Neural cell (in vitro differentiated cells): ENCODE results near the gene POU2F2. TPM values are rescaled to one million over a fixed set of nuclear protein-coding genes. Genes with fewer than 3 reads are reported as not detected.

Experiments
- H2AFZ ChIP-seq: fragments of 200-600, 300-800 bp; sonication (generic), shearing (Covaris generic); 2 replicates; pipeline ENCODE4 v1.6.0; 2014; ENCODE audit warnings: low read depth, mild to moderate bottlenecking, antibody characterized with exemption, low read length, moderate library complexity
- H3F3A ChIP-seq: fragments of 200-600 bp; shearing (Covaris generic); 2 replicates; pipeline ENCODE4 v1.6.1; 2016; ENCODE audit warnings: mild to moderate bottlenecking, moderate library complexity, mixed read lengths, antibody characterized with exemption, low read length; ENCODE audit not compliant: insufficient read depth, poor library complexity, severe bottlenecking
- H3K27ac ChIP-seq: fragments of 200-600, 300-800 bp; sonication (generic), shearing (Covaris generic); 2 replicates; pipeline ENCODE4 v1.5.1; 2014; ENCODE audit warnings: mild to moderate bottlenecking, low read length, moderate library complexity
- H3K27me3 ChIP-seq: fragments of 300-800, 200-600 bp; sonication (generic), shearing (Covaris generic); 2 replicates; pipeline ENCODE4 v1.6.0; 2014; ENCODE audit warnings: mild to moderate bottlenecking, low read depth, low read length, moderate library complexity; ENCODE audit not compliant: insufficient read depth
- H3K36me3 ChIP-seq: fragments of 300-800, 200-600 bp; sonication (generic), shearing (Covaris generic); 2 replicates; pipeline ENCODE4 v1.5.1; 2014; ENCODE audit warnings: mild to moderate bottlenecking, antibody characterized with exemption, low read length, moderate library complexity; ENCODE audit not compliant: insufficient read depth
- H3K4me2 ChIP-seq: fragments of 300-800, 200-600 bp; sonication (generic), shearing (Covaris generic); 2 replicates; pipeline ENCODE4 v1.6.0; 2014; ENCODE audit warnings: mild to moderate bottlenecking, low read length
- H3K4me3 ChIP-seq: fragments of 300-800, 200-600 bp; sonication (generic), shearing (Covaris generic); 2 replicates; pipeline ENCODE4 v1.5.1; 2014; ENCODE audit warnings: mild to moderate bottlenecking, low read length, moderate library complexity
- H3K79me2 ChIP-seq: fragments of 200-600 bp; shearing (Covaris generic); replicated peaks from 2 replicates; pipeline ENCODE4 v1.6.0; 2014; ENCODE audit warnings: mild to moderate bottlenecking, low read length, moderate library complexity; ENCODE audit not compliant: insufficient read depth
- H3K9ac ChIP-seq: fragments of 300-800, 200-600 bp; sonication (generic), shearing (Covaris generic); 2 replicates; pipeline ENCODE4 v1.6.1; 2016; ENCODE audit warnings: mild to moderate bottlenecking, low read length, mixed read lengths
- H3K9me2 ChIP-seq: fragments of 200-600 bp; shearing (Covaris generic); 2 replicates; pipeline ENCODE4 v1.6.1; 2016; ENCODE audit warnings: mild to moderate bottlenecking, low read length, mixed read lengths; ENCODE audit not compliant: insufficient read depth
- H3K9me3 ChIP-seq: fragments of 200-600, 300-800 bp; sonication (generic), shearing (Covaris generic); 2 replicates; pipeline ENCODE4 v1.6.1; 2016; ENCODE audit warnings: mild to moderate bottlenecking, mixed run types, low read length, moderate library complexity, mixed read lengths
- H4K20me1 ChIP-seq: fragments of 200-600 bp; shearing (Covaris generic); 2 replicates; pipeline ENCODE4 v1.6.1; 2016; ENCODE audit warnings: mild to moderate bottlenecking, mixed run types; ENCODE audit not compliant: insufficient read depth
- CTCF ChIP-seq: fragments of 450-650 bp; IDR thresholded peaks from 2 replicates; pipeline ENCODE4 v1.5.1; 2014; ENCODE audit warnings: antibody characterized with exemption, mild to moderate bottlenecking, moderate library complexity; ENCODE audit not compliant: poor library complexity, severe bottlenecking
- EP300 ChIP-seq: fragments of 450-650 bp; conservative IDR thresholded peaks from 2 replicates; pipeline ENCODE4 v1.6.1; 2014; ENCODE audit warnings: antibody characterized with exemption, mild to moderate bottlenecking, moderate library complexity; ENCODE audit not compliant: poor library complexity, severe bottlenecking
- EZH2 ChIP-seq: fragments of 200-600, 300-800 bp; shearing (Covaris generic), sonication (generic); IDR thresholded peaks from 2 replicates; pipeline ENCODE4 v1.6.1; 2014; ENCODE audit warnings: antibody characterized with exemption, low read length, borderline replicate concordance, mild to moderate bottlenecking; ENCODE audit not compliant: insufficient read depth, poor library complexity, severe bottlenecking
- MXI1 ChIP-seq: fragments of 450-650 bp; conservative IDR thresholded peaks from 2 replicates; pipeline ENCODE4 v1.6.1; 2014; ENCODE audit warnings: antibody characterized with exemption, mild to moderate bottlenecking; ENCODE audit not compliant: poor library complexity, severe bottlenecking
- POLR2AphosphoS5 ChIP-seq: IDR thresholded peaks from 2 replicates; pipeline ENCODE4 v1.6.1; 2012
- RAD21 ChIP-seq: fragments of 450-650 bp; conservative IDR thresholded peaks from 2 replicates; pipeline ENCODE4 v1.6.1; 2014; ENCODE audit warnings: antibody characterized with exemption, mild to moderate bottlenecking, moderate library complexity
- REST ChIP-seq: IDR thresholded peaks from 2 replicates; pipeline ENCODE4 v1.6.1; 2012; ENCODE audit warnings: borderline replicate concordance
- SMC3 ChIP-seq: fragments of 450-650 bp; conservative IDR thresholded peaks from 2 replicates; pipeline ENCODE4 v1.6.1; 2014; ENCODE audit warnings: antibody characterized with exemption, mild to moderate bottlenecking, moderate library complexity; ENCODE audit not compliant: poor library complexity
- TAF1 ChIP-seq: IDR thresholded peaks from 2 replicates; pipeline ENCODE4 v1.6.1; 2012; ENCODE audit warnings: low read depth
- polyA plus RNA-seq: library from polyadenylated mRNA; depleted of rRNA; stranded (reverse); fragments of >200 nt; gene quantifications from 2 replicates; pipeline ENCODE4 v1.2.3, GENCODE V29; 2014

The POU2F2 gene
- polyA plus RNA-seq, 1 donor from 2014 or later = 7.7 TPM

GRCh38 chr19:42081584-42082203, 50.6 kb downstream of the POU2F2 start:
- Histone ChIP-seq H3K9me2 (no peaks in the 10 kb centered on the region), H2AFZ (no peak overlapping the region), H3K27me3 (no peaks in the 10 kb centered on the region), H3K79me2 (peaks cover 17% of the 10 kb centered on the region), H3K4me3 (no peak overlapping the region), H3K4me2 (no peak overlapping the region), H3F3A (no peaks in the 10 kb centered on the region), H4K20me1 (no peaks in the 10 kb centered on the region), H3K27ac (no peak overlapping the region), H3K36me3 (no peaks in the 10 kb centered on the region), H3K9me3 (no peaks in the 10 kb centered on the region), H3K9ac (no peak overlapping the region)
- TF ChIP-seq SMC3 (peak; percentile 46), EP300 (no peak), EZH2 (no peak), MXI1 (no peak), POLR2AphosphoS5 (no peak), RAD21 (peak; percentile 55), CTCF (peak; percentile 66), TAF1 (no peak), REST (no peak)

GRCh38 chr19:42080764-42081375, 51.4 kb downstream of the POU2F2 start:
- H3K27ac ChIP-seq = no peak overlapping the region
- H3K79me2 ChIP-seq = peaks cover 23% of the 10 kb centered on the region
- no peak for TF ChIP-seq TAF1
- no peak for TF ChIP-seq MXI1
- TF ChIP-seq POLR2AphosphoS5 = no peak
- no peak for TF ChIP-seq RAD21
- no peak for TF ChIP-seq CTCF
- no peak for TF ChIP-seq REST
- no peak for TF ChIP-seq SMC3
- no peak for TF ChIP-seq EZH2
- no peak for TF ChIP-seq EP300

More at GRCh38 chr19:42080764-42081375, 51.4 kb downstream of the POU2F2 start:
- H2AFZ ChIP-seq = no peak overlapping the region
- no peak overlapping the region for H3K4me2 ChIP-seq
- no peaks in the 10 kb centered on the region for H3K9me2 ChIP-seq
- no peaks in the 10 kb centered on the region for H4K20me1 ChIP-seq
- H3K9me3 ChIP-seq = no peaks in the 10 kb centered on the region
- H3K27me3 ChIP-seq = no peaks in the 10 kb centered on the region
- no peaks in the 10 kb centered on the region for H3F3A ChIP-seq
- no peak overlapping the region for H3K4me3 ChIP-seq
- no peaks in the 10 kb centered on the region for H3K36me3 ChIP-seq
- H3K9ac ChIP-seq = no peak overlapping the region
